WTC11 (cell line): ENCODE data around the gene ELN. TPM values are rescaled to one million over a fixed set of nuclear protein-coding genes. Genes with fewer than 3 reads are reported as not detected.

Source experiments
- ATAC-seq: fragments of 200-7000 bp; cut with Tn5 transposase; 2 replicates; pipeline ENCODE4 v1.10.0; 2021; ENCODE audit warnings: mild to moderate bottlenecking, moderate library complexity
- CTCF ChIA-PET: fragments of 300-600 bp; sonication (Branson Sonifier 250); formaldehyde crosslinking; loops from one replicate; lab custom pipeline; 2021; ENCODE audit warnings: antibody characterized with exemption; lab: Charles Lee
- POLR2A ChIA-PET: fragments of 350-600 bp; sonication (Branson Sonifier 250); formaldehyde crosslinking; loops from one replicate; lab custom pipeline; 2021; ENCODE audit warnings: antibody characterized with exemption; lab: Charles Lee
- DNase-seq: peaks from one replicate; pipeline ENCODE4 v3.0.0; 2021; ENCODE audit warnings: low spot score
- H3K27ac Mint-ChIP-seq: 2 replicates; pipeline ENCODE4 v1.8.0; 2021; ENCODE audit warnings: mixed read lengths
- H3K27me3 Mint-ChIP-seq: 2 replicates; pipeline ENCODE4 v1.8.0; 2021; ENCODE audit warnings: low read depth, mild to moderate bottlenecking, moderate library complexity, mixed read lengths
- H3K36me3 Mint-ChIP-seq: 2 replicates; pipeline ENCODE4 v1.8.0; 2021; ENCODE audit warnings: mixed read lengths
- H3K4me1 Mint-ChIP-seq: 2 replicates; pipeline ENCODE4 v1.8.0; 2022; ENCODE audit warnings: mixed read lengths
- H3K4me3 Mint-ChIP-seq: 2 replicates; pipeline ENCODE4 v1.8.0; 2021; ENCODE audit warnings: mild to moderate bottlenecking, moderate library complexity, mixed read lengths
- H3K9me3 Mint-ChIP-seq: 2 replicates; pipeline ENCODE4 v1.8.0; 2021; ENCODE audit warnings: mixed read lengths
- EMX1 ChIP-seq: fragments of 250-450 bp; sonication (Bioruptor Pico); IDR thresholded peaks from 2 replicates; pipeline ENCODE4 v1.8.0; 2021; ENCODE audit warnings: mild to moderate bottlenecking
- GRHL2 ChIP-seq: fragments of 250-450 bp; sonication (Bioruptor Pico); IDR thresholded peaks from 2 replicates; pipeline ENCODE4 v1.8.0; 2022; ENCODE audit warnings: mild to moderate bottlenecking, moderate library complexity; ENCODE audit not compliant: insufficient replicate concordance, severe bottlenecking
- HMGA2 ChIP-seq: fragments of 250-450 bp; sonication (Bioruptor Pico); IDR thresholded peaks from 2 replicates; pipeline ENCODE4 v1.4.0; 2021; ENCODE audit warnings: mild to moderate bottlenecking, moderate library complexity
- JAZF1 ChIP-seq: fragments of 250-450 bp; sonication (Bioruptor Pico); IDR thresholded peaks from 2 replicates; pipeline ENCODE4 v1.9.0; 2021; ENCODE audit warnings: moderate library complexity, mild to moderate bottlenecking, inconsistent platforms
- NFE2L1 ChIP-seq: sonication (generic); formaldehyde crosslinking; IDR thresholded peaks from 2 replicates; pipeline ENCODE4 v1.8.1; 2023; ENCODE audit warnings: missing genetic modification reagents
- PRRX2 ChIP-seq: fragments of 250-450 bp; sonication (Bioruptor Pico); IDR thresholded peaks from 2 replicates; pipeline ENCODE4 v1.8.0; 2021; ENCODE audit warnings: mild to moderate bottlenecking
- SP1 ChIP-seq: sonication (generic); formaldehyde crosslinking; conservative IDR thresholded peaks from 2 replicates; pipeline ENCODE4 v1.8.1; 2022; ENCODE audit warnings: missing genetic modification reagents
- TEAD4 ChIP-seq: sonication (generic); formaldehyde crosslinking; IDR thresholded peaks from 2 replicates; pipeline ENCODE4 v1.8.0; 2022; ENCODE audit warnings: mild to moderate bottlenecking, missing genetic modification reagents
- ZNF138 ChIP-seq: sonication (generic); formaldehyde crosslinking; conservative IDR thresholded peaks from 2 replicates; pipeline ENCODE4 v1.8.1; 2022; ENCODE audit warnings: mild to moderate bottlenecking, moderate library complexity, missing genetic modification reagents
- ZNF671 ChIP-seq: fragments of 250-450 bp; sonication (Bioruptor Pico); IDR thresholded peaks from 2 replicates; pipeline ENCODE4 v1.8.0; 2021; ENCODE audit warnings: mild to moderate bottlenecking
- total RNA-seq: library from RNA; stranded (reverse); gene quantifications from 3 replicates; pipeline ENCODE4 v1.2.3, GENCODE V29; 2021
- TF ChIP-seq, protein P1 (sequence below): sonication (generic); formaldehyde crosslinking; IDR thresholded peaks from 2 replicates; pipeline ENCODE4 v1.8.0; 2023; ENCODE audit warnings: missing genetic modification reagents
- TF ChIP-seq, protein P2 (sequence below): sonication (generic); formaldehyde crosslinking; IDR thresholded peaks from 2 replicates; pipeline ENCODE4 v1.8.1; 2023; ENCODE audit warnings: mild to moderate bottlenecking, missing genetic modification reagents
- TF ChIP-seq, protein P3 (sequence below): sonication (generic); formaldehyde crosslinking; IDR thresholded peaks from 2 replicates; pipeline ENCODE4 v1.8.0; 2022; ENCODE audit warnings: mild to moderate bottlenecking, missing genetic modification reagents
- TF ChIP-seq, protein P4 (sequence below): sonication (generic); formaldehyde crosslinking; IDR thresholded peaks from 2 replicates; pipeline ENCODE4 v1.8.0; 2022; ENCODE audit warnings: mild to moderate bottlenecking, missing genetic modification reagents
- TF ChIP-seq, protein P5 (sequence below): sonication (generic); formaldehyde crosslinking; IDR thresholded peaks from 2 replicates; pipeline ENCODE4 v1.8.1; 2022; ENCODE audit warnings: mild to moderate bottlenecking, missing genetic modification reagents, moderate library complexity, borderline replicate concordance
- TF ChIP-seq, protein P6 (sequence below): sonication (generic); formaldehyde crosslinking; IDR thresholded peaks from 2 replicates; pipeline ENCODE4 v1.8.1; 2022; ENCODE audit warnings: missing genetic modification reagents, borderline replicate concordance
- TF ChIP-seq, protein P7 (sequence below): sonication (generic); formaldehyde crosslinking; IDR thresholded peaks from 2 replicates; pipeline ENCODE4 v1.8.1; 2023; ENCODE audit warnings: mild to moderate bottlenecking, missing genetic modification reagents, borderline replicate concordance

ELN gene
- total RNA-seq, 1 experiment from 2014 or later: 3.3 TPM

DNA sequence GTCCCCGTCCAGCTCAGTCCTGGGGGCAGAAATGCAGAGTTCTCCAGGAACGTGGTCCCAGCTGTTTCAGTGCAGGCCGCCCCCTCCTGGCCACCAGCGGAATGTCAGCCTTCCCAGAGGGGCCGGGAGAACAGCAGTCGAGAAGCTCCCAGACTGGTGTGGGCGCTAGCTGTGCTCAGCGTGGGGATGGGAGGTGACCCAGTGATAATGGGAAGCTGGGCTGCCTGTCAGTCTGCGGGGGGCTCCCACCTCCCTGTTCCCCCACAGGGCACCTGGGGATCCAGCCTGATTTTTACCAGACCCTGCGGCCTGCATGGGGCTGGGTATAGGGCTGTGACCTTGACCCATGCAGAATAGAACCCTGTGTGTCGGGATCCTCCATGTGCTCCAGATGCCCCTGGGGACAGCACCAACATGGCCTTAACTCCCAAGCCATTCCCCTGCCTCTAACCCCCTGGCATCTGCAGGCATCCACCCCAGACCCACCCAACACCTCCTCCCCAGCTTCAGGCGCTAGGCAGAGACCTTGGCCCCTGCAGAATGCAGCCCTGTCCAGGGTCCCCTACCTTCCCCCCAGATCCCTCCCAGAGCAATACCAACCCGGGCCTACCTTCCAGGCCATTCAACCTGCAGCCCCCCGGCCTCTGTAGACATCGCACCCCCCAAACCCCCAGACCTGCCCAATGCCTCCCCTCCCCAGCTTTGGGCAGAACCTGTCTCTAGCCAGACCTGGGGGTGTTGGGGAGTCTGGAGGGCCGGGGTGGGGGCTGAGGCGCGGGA lies 880 bp upstream of the ELN start (continued):
- TF ChIP-seq JAZF1 (CRISPR knock-in tag): no peak
- TF ChIP-seq, protein P1, sequence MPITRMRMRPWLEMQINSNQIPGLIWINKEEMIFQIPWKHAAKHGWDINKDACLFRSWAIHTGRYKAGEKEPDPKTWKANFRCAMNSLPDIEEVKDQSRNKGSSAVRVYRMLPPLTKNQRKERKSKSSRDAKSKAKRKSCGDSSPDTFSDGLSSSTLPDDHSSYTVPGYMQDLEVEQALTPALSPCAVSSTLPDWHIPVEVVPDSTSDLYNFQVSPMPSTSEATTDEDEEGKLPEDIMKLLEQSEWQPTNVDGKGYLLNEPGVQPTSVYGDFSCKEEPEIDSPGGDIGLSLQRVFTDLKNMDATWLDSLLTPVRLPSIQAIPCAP (CRISPR knock-in tag): no peak
- TF ChIP-seq ZNF138 (CRISPR knock-in tag): no peak
- TF ChIP-seq PRRX2 (CRISPR knock-in tag): no peak
- no peak for TF ChIP-seq GRHL2 (CRISPR knock-in tag)
- TF ChIP-seq, protein P2, sequence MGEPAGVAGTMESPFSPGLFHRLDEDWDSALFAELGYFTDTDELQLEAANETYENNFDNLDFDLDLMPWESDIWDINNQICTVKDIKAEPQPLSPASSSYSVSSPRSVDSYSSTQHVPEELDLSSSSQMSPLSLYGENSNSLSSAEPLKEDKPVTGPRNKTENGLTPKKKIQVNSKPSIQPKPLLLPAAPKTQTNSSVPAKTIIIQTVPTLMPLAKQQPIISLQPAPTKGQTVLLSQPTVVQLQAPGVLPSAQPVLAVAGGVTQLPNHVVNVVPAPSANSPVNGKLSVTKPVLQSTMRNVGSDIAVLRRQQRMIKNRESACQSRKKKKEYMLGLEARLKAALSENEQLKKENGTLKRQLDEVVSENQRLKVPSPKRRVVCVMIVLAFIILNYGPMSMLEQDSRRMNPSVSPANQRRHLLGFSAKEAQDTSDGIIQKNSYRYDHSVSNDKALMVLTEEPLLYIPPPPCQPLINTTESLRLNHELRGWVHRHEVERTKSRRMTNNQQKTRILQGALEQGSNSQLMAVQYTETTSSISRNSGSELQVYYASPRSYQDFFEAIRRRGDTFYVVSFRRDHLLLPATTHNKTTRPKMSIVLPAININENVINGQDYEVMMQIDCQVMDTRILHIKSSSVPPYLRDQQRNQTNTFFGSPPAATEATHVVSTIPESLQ (CRISPR knock-in tag): no peak
- TF ChIP-seq NFE2L1 (CRISPR knock-in tag): no peak
- TF ChIP-seq SP1: 0 out of 2 replicates have a peak, but pooled peaks have one; percentile 32
- TF ChIP-seq, protein P3, sequence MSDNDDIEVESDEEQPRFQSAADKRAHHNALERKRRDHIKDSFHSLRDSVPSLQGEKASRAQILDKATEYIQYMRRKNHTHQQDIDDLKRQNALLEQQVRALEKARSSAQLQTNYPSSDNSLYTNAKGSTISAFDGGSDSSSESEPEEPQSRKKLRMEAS (CRISPR knock-in tag): no peak
- TF ChIP-seq, protein P4, sequence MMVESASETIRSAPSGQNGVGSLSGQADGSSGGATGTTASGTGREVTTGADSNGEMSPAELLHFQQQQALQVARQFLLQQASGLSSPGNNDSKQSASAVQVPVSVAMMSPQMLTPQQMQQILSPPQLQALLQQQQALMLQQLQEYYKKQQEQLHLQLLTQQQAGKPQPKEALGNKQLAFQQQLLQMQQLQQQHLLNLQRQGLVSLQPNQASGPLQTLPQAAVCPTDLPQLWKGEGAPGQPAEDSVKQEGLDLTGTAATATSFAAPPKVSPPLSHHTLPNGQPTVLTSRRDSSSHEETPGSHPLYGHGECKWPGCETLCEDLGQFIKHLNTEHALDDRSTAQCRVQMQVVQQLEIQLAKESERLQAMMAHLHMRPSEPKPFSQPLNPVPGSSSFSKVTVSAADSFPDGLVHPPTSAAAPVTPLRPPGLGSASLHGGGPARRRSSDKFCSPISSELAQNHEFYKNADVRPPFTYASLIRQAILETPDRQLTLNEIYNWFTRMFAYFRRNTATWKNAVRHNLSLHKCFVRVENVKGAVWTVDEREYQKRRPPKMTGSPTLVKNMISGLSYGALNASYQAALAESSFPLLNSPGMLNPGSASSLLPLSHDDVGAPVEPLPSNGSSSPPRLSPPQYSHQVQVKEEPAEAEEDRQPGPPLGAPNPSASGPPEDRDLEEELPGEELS (CRISPR knock-in tag): no peak
- TF ChIP-seq HMGA2: no peak
- TF ChIP-seq, protein P5, sequence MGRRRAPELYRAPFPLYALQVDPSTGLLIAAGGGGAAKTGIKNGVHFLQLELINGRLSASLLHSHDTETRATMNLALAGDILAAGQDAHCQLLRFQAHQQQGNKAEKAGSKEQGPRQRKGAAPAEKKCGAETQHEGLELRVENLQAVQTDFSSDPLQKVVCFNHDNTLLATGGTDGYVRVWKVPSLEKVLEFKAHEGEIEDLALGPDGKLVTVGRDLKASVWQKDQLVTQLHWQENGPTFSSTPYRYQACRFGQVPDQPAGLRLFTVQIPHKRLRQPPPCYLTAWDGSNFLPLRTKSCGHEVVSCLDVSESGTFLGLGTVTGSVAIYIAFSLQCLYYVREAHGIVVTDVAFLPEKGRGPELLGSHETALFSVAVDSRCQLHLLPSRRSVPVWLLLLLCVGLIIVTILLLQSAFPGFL (CRISPR knock-in tag): no peak

DNA sequence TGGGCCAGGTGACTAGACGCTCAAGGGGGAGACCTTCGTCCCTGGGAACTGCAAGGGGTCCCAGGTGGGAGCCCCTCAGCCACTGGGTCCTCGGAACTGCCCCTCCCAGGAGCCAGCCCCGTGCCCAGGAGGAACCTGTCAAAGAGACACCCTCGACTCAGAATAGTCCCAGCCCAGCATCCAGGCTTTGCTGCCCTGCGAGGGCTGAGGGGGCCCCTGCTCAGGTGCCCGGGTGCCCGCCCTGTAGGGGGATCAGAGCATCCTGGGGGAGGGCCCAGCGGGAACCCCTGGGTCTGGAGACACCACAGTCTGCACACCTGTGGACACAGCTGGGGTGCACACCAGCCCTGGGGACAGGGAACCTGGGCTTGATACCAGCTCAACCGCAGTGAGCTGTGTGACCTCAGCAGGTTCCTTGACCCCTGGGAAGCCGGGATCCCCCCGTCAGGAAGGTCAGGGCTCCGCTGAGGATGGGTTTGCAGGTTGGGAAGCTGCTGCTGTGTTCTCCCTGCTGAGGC lies 407 bp downstream of the ELN start:
- H3K4me3 Mint-ChIP-seq: no peak overlapping the region
- no peaks in the 10 kb centered on the region for H3K36me3 Mint-ChIP-seq
- CTCF ChIA-PET: interaction anchor here (0.6 to 5.1 kb wide), 7 partner anchors 13 to 178 kb away, joined by 3 to 122 read pairs (median 4); partner anchors contain the start of gene LIMK1
- ATAC-seq (no peak), DNase-seq (no peak)
- POLR2A ChIA-PET: interaction anchor here (1.9 kb wide), 1 partner anchor 9 kb away, joined by 6 read pairs; no protein-coding TSS in a partner anchor
- no peaks in the 10 kb centered on the region for H3K9me3 Mint-ChIP-seq
- H3K4me1 Mint-ChIP-seq: peaks cover 33% of the 10 kb centered on the region
- no peak for TF ChIP-seq EMX1 (CRISPR knock-in tag)
- TF ChIP-seq SP1: no peak
- TF ChIP-seq ZNF671 (CRISPR knock-in tag): no peak
- TF ChIP-seq, protein P6, sequence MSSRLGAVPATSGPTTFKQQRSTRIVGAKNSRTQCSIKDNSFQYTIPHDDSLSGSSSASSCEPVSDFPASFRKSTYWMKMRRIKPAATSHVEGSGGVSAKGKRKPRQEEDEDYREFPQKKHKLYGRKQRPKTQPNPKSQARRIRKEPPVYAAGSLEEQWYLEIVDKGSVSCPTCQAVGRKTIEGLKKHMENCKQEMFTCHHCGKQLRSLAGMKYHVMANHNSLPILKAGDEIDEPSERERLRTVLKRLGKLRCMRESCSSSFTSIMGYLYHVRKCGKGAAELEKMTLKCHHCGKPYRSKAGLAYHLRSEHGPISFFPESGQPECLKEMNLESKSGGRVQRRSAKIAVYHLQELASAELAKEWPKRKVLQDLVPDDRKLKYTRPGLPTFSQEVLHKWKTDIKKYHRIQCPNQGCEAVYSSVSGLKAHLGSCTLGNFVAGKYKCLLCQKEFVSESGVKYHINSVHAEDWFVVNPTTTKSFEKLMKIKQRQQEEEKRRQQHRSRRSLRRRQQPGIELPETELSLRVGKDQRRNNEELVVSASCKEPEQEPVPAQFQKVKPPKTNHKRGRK: no peak
- TF ChIP-seq, protein P7, sequence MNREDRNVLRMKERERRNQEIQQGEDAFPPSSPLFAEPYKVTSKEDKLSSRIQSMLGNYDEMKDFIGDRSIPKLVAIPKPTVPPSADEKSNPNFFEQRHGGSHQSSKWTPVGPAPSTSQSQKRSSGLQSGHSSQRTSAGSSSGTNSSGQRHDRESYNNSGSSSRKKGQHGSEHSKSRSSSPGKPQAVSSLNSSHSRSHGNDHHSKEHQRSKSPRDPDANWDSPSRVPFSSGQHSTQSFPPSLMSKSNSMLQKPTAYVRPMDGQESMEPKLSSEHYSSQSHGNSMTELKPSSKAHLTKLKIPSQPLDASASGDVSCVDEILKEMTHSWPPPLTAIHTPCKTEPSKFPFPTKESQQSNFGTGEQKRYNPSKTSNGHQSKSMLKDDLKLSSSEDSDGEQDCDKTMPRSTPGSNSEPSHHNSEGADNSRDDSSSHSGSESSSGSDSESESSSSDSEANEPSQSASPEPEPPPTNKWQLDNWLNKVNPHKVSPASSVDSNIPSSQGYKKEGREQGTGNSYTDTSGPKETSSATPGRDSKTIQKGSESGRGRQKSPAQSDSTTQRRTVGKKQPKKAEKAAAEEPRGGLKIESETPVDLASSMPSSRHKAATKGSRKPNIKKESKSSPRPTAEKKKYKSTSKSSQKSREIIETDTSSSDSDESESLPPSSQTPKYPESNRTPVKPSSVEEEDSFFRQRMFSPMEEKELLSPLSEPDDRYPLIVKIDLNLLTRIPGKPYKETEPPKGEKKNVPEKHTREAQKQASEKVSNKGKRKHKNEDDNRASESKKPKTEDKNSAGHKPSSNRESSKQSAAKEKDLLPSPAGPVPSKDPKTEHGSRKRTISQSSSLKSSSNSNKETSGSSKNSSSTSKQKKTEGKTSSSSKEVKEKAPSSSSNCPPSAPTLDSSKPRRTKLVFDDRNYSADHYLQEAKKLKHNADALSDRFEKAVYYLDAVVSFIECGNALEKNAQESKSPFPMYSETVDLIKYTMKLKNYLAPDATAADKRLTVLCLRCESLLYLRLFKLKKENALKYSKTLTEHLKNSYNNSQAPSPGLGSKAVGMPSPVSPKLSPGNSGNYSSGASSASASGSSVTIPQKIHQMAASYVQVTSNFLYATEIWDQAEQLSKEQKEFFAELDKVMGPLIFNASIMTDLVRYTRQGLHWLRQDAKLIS (CRISPR knock-in tag): no peak
- TF ChIP-seq TEAD4 (CRISPR knock-in tag): no peak
- no peak overlapping the region for H3K27ac Mint-ChIP-seq
- H3K27me3 Mint-ChIP-seq: peaks cover 10% of the 10 kb centered on the region
